ENCODE measurements around the gene NT5C3B.

GRCh38 chr17:41865596-41865893 lies 29.5 kb upstream of the NT5C3B start:
- TF ChIP-seq ZNF626 (tag by site-specific recombination; IDR thresholded peaks at IDR 0.05) (no peak), ZNF138 (tag by site-specific recombination; IDR thresholded peaks at IDR 0.05; ENCODE audit: borderline replicate concordance) (no peak), CTCF (tag by site-specific recombination; IDR thresholded peaks at IDR 0.05) (no peak), ZNF830 (tag by site-specific recombination; IDR thresholded peaks at IDR 0.05; ENCODE audit: low read depth) (no peak), ZNF23 (tag by site-specific recombination; IDR thresholded peaks at IDR 0.05; ENCODE audit: borderline replicate concordance) (no peak)
- TF ChIP-seq, protein P1, sequence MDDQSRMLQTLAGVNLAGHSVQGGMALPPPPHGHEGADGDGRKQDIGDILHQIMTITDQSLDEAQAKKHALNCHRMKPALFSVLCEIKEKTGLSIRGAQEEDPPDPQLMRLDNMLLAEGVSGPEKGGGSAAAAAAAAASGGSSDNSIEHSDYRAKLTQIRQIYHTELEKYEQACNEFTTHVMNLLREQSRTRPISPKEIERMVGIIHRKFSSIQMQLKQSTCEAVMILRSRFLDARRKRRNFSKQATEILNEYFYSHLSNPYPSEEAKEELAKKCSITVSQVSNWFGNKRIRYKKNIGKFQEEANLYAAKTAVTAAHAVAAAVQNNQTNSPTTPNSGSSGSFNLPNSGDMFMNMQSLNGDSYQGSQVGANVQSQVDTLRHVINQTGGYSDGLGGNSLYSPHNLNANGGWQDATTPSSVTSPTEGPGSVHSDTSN (CRISPR knock-in tag; IDR thresholded peaks at IDR 0.05): no peak
- TF ChIP-seq, protein P2, sequence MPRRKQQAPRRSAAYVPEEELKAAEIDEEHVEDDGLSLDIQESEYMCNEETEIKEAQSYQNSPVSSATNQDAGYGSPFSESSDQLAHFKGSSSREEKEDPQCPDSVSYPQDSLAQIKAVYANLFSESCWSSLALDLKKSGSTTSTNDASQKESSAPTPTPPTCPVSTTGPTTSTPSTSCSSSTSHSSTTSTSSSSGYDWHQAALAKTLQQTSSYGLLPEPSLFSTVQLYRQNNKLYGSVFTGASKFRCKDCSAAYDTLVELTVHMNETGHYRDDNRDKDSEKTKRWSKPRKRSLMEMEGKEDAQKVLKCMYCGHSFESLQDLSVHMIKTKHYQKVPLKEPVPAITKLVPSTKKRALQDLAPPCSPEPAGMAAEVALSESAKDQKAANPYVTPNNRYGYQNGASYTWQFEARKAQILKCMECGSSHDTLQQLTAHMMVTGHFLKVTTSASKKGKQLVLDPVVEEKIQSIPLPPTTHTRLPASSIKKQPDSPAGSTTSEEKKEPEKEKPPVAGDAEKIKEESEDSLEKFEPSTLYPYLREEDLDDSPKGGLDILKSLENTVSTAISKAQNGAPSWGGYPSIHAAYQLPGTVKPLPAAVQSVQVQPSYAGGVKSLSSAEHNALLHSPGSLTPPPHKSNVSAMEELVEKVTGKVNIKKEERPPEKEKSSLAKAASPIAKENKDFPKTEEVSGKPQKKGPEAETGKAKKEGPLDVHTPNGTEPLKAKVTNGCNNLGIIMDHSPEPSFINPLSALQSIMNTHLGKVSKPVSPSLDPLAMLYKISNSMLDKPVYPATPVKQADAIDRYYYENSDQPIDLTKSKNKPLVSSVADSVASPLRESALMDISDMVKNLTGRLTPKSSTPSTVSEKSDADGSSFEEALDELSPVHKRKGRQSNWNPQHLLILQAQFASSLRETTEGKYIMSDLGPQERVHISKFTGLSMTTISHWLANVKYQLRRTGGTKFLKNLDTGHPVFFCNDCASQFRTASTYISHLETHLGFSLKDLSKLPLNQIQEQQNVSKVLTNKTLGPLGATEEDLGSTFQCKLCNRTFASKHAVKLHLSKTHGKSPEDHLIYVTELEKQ (tag by site-specific recombination; IDR thresholded peaks at IDR 0.05; ENCODE audit: borderline replicate concordance): no peak
- TF ChIP-seq, protein P3, sequence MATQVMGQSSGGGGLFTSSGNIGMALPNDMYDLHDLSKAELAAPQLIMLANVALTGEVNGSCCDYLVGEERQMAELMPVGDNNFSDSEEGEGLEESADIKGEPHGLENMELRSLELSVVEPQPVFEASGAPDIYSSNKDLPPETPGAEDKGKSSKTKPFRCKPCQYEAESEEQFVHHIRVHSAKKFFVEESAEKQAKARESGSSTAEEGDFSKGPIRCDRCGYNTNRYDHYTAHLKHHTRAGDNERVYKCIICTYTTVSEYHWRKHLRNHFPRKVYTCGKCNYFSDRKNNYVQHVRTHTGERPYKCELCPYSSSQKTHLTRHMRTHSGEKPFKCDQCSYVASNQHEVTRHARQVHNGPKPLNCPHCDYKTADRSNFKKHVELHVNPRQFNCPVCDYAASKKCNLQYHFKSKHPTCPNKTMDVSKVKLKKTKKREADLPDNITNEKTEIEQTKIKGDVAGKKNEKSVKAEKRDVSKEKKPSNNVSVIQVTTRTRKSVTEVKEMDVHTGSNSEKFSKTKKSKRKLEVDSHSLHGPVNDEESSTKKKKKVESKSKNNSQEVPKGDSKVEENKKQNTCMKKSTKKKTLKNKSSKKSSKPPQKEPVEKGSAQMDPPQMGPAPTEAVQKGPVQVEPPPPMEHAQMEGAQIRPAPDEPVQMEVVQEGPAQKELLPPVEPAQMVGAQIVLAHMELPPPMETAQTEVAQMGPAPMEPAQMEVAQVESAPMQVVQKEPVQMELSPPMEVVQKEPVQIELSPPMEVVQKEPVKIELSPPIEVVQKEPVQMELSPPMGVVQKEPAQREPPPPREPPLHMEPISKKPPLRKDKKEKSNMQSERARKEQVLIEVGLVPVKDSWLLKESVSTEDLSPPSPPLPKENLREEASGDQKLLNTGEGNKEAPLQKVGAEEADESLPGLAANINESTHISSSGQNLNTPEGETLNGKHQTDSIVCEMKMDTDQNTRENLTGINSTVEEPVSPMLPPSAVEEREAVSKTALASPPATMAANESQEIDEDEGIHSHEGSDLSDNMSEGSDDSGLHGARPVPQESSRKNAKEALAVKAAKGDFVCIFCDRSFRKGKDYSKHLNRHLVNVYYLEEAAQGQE (tag by site-specific recombination; IDR thresholded peaks at IDR 0.05): no peak
